GM13976 (cell line): ENCODE results near the gene GPX5.
"Not testable (repeated sequence)": the region's sequence is repeated elsewhere in the genome, so short reads cannot be mapped to it uniquely, and the experiment has no call there.

Source experiments
- DNase-seq: peaks from one replicate; pipeline ENCODE4 v3.0.0; 2012; ENCODE audit warnings: low spot score
- in situ Hi-C: fragments of 300-500 bp; cut with MboI; formaldehyde crosslinking; loops from one replicate; pipeline ENCODE4 v1.12.0; 2022; ENCODE audit warnings: low sequenced_read_pairs, mixed read lengths, inconsistent platforms; ENCODE audit not compliant: unreplicated experiment
- TF ChIP-seq, protein P1 (sequence below): IDR thresholded peaks from 2 replicates; pipeline ENCODE4 v1.5.1; 2012; ENCODE audit warnings: borderline replicate concordance, mild to moderate bottlenecking; ENCODE audit not compliant: insufficient read depth; ENCODE audit errors: extremely low read depth, missing control alignments, control extremely low read depth

GPX5 gene

DNA sequence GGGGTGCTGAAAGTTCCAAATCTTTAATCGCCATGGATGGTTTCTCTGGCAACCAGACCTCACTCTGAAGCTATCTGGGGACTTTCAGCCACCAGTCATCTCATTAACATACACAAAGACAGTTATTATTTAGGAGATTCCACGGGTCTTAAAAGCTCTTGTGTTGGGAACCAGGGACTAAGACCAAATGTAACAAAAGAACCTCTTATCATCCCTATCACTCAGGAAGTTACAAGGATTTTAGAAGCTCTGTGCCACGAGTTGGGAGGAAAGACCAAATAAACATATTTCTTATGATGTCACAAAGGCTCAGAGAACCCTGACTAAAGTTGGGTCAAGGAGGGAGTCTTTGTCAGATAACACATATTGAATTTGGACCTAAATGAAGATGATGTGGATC, 27.8 kb upstream of the GPX5 start:
- no peak for DNase-seq

DNA sequence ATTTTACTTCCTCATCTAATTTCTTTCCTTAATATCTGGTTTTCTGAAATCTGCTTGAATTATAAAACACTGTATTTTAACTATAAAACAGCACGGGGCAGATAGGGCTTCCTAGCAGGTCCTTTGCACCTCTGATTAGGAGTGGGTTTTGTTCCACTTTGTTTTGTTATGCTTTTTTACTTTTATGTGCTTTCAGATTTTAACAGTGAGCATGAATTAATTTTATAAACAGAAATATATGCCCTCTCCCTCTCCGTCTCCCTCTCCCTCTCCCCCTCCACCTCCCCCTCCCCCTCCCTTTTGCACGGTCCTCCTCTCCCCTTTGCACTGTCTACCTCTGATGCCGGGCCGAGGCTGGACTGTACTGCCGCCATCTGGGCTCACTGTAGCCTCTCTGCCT, 24.4 kb upstream of the GPX5 start:
- no peak for DNase-seq
- TF ChIP-seq, protein P1, sequence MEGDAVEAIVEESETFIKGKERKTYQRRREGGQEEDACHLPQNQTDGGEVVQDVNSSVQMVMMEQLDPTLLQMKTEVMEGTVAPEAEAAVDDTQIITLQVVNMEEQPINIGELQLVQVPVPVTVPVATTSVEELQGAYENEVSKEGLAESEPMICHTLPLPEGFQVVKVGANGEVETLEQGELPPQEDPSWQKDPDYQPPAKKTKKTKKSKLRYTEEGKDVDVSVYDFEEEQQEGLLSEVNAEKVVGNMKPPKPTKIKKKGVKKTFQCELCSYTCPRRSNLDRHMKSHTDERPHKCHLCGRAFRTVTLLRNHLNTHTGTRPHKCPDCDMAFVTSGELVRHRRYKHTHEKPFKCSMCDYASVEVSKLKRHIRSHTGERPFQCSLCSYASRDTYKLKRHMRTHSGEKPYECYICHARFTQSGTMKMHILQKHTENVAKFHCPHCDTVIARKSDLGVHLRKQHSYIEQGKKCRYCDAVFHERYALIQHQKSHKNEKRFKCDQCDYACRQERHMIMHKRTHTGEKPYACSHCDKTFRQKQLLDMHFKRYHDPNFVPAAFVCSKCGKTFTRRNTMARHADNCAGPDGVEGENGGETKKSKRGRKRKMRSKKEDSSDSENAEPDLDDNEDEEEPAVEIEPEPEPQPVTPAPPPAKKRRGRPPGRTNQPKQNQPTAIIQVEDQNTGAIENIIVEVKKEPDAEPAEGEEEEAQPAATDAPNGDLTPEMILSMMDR = no peak
- in situ Hi-C loops = no loop called here

More for the DNA sequence above, 27.8 kb upstream of the GPX5 start:
- in situ Hi-C loops = no loop called here
- TF ChIP-seq, protein P1 = no peak

DNA sequence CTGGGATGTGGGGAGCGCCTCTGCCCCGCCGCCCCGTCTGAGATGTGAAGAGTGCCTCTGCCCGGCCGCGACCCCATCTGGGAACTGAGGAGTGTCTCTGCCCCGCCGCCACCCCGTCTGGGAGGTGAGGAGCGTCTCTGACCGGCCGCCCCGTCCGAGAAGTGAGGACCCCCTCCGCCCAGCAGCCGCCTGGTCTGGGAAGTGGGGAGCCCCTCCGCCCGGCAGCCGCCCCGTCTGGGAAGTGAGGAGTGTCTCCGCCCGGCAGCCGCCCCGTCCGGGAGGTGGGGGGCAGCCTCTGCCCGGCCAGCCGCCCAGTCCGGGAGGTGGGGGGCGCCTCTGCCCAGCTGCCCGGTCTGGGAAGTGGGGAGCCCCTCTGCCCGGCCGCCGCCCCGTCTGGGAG, 23.5 kb upstream of the GPX5 start:
- in situ Hi-C loops, DNase-seq: not testable (repeated sequence)

DNA sequence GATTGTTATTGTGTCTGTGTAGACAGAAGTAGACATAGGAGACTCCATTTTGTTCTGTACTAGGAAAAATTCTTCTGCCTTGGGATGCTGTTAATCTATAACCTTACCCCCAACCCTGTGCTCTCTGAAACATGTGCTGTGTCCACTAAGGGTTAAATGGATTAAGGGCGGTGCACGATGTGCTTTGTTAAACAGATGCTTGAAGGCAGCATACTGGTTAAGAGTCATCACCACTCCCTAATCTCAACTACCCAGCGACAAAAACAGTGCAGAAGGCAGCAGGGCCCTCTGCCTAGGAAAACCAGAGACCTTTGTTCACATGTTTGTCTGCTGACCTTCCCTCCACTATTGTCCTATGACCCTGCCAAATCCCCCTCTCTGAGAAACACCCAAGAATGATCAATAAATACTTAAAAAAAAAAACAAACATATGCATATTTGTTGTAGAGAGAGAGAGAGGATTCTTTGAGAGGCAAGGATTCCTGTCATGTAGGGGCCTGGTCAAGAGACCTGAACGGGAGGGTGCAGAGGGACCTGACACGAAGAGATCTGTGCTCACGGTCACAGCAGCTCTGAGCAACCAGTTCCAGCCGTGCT, 22.9 kb upstream of the GPX5 start:
- DNase-seq, in situ Hi-C loops: not testable (repeated sequence)

DNA sequence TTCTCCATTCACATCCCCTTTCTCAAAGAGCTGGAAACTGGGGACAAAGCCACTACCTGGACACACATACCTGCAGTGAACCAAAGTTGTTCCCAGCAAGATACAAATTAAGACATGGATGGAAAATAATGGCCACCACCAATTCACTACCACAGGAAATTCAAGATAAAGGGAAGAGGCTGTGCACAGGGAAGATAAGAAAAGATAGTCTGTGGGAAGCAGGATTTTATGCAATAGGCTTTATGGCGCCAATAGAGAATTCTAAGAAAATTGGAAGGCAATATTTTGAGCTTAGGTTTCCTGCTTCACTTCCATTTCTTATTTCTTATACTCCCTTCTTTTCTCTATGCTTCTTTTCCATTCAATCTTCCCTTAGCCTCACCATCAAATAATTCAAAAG, 19.9 kb upstream of the GPX5 start:
- no peak for DNase-seq
- TF ChIP-seq, protein P1 = no peak
- in situ Hi-C loops = no loop called here

DNA sequence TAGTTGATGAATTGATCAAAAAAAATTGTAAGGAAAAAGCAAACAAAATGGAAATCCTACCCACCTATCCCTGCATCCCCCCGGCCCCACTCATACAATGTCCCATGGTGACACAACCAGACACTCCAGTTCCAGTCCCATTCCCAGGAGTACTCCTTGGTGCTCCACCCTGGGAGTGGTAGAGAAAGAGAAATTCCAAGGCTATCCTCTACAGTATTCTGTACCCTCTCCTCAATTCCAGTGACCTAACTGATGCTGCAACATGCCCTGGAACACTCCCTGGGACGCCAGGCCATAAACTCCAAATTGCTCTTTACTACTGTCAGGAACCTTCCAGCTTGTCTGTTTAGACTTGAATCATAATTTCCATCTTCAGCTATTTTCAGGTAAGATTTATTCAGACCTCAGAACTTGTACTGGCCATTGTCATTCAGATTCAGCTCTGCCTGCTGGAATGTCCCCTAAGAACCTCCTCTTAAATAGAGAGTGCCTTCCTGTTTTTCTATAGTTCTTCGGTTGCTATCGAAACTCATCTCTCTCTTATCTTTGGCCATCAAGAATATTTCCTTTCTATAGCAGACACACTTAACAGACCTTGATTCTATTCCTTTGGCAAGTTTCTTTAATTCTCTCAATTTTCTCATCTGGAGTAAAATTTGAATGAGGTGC, 18.7 kb upstream of the GPX5 start:
- in situ Hi-C loops = no loop called here
- TF ChIP-seq, protein P1 = no peak
- DNase-seq = no peak

DNA sequence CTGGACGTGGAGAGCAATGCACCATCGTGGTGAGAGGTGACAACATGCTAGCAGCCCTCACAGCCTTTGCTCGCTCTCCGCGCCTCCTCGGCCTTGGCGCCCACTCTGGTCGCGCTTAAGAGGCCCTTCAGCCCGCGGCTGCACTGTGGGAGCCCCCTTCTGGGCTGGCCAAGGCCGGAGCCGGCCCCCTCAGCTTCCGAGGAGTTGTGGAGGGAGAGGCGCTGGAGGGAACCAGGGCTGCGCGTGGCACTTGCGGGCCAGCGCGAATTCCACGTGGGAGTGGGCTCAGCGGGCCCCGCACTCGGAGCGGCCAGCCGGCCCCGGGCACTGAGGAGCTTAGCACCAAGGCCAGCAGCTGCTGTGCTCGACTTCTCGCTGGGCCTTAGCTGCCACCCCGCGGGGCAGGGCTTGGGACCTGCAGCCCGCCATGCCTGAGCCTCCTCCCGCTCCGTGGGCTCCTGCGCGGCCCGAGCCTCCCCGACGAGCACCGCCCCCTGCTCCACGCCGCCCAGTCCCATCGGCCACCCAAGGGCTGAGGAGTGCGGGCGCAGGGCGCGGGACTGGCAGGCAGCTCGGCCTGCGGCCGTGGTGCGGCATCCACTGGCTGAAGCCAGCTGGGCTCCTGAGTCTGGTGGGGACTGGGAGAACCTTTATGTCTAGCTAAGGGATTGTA, 13.9 kb upstream of the GPX5 start:
- DNase-seq = no peak
- in situ Hi-C loops = no loop called here
- TF ChIP-seq, protein P1 = no peak

DNA sequence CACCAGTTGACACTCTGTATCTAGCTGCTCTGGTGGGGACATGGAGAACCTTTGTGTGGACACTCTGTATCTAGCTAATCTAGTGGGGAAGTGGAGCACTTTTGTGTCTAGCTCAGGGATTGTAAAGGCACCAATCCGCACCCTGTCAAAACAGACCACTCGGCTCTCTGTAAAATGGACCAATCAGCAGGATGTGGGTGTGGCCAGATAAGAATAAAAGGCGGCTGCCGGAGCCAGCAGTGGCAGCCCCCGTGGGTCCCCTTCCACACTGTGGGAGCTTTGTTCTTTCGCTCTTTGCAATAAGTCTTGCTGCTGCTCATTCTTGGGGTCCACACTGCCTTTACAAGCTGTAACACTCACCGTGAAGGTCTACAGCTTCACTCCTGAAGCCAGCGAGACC, 13.3 kb upstream of the GPX5 start:
- in situ Hi-C loops, DNase-seq: not testable (repeated sequence)
